Activated CD4-positive, alpha-beta T cell treated with anti-CD3 and anti-CD28 coated beads, Interleukin-2, amount 10 ng/mL, durations not matched to agents 7 days and 5 days (primary cell): ENCODE measurements around the gene TBC1D2. TPM values are rescaled to one million over a fixed set of nuclear protein-coding genes. Genes with fewer than 3 reads are reported as not detected.

Experiments
- CTCF ChIA-PET: fragments of 350-600 bp; sonication (Branson Sonifier 250); formaldehyde crosslinking; loops from one replicate; lab custom pipeline; 2021; ENCODE audit warnings: antibody characterized with exemption; lab: Charles Lee
- POLR2A ChIA-PET: fragments of 350-600 bp; sonication (Branson Sonifier 250); formaldehyde crosslinking; loops from one replicate; lab custom pipeline; 2021; ENCODE audit warnings: antibody characterized with exemption; lab: Charles Lee
- DNase-seq: peaks from one replicate; pipeline ENCODE4 v3.0.0-alpha.2; 2020
- H3K27ac Mint-ChIP-seq: one replicate; pipeline ENCODE4 v1.8.0; 2021; ENCODE audit warnings: mild to moderate bottlenecking, moderate library complexity, mixed read lengths
- H3K27me3 Mint-ChIP-seq: one replicate; pipeline ENCODE4 v1.8.0; 2021; ENCODE audit warnings: mixed read lengths
- H3K36me3 Mint-ChIP-seq: one replicate; pipeline ENCODE4 v1.8.0; 2021; ENCODE audit warnings: low read depth, mixed read lengths
- H3K4me1 Mint-ChIP-seq: one replicate; pipeline ENCODE4 v1.8.0; 2021; ENCODE audit warnings: mixed read lengths
- H3K4me3 Mint-ChIP-seq: one replicate; pipeline ENCODE4 v1.8.0; 2021; ENCODE audit warnings: mild to moderate bottlenecking, moderate library complexity, mixed read lengths
- H3K9me3 Mint-ChIP-seq: one replicate; pipeline ENCODE4 v1.8.0; 2021; ENCODE audit warnings: mixed read lengths
- total RNA-seq, 2 experiments: library from RNA; stranded (reverse); gene quantifications; one replicate each; pipeline ENCODE4 v1.2.3, GENCODE V29; 2021

The TBC1D2 gene
- total RNA-seq, 2 experiments from 2014 or later: 8.3 to 8.7 TPM

DNA sequence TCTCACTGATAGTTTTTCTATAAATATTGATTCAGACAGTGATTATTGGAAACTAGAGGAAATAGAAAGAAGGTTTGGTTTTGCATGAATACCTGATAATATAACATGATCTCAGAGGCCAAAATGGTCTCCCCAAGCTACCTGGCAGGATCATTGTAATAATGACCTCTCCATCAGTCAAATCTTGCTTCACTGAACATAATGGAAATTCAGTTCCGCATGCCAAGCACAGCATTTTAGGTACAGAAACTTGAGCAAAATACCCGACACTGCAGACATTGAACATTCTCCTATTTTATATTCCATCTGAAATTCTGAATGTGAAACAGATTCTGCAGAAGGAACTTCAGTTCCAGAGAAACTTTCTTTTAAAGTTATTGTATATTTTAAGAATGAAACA is 9.1 kb upstream of the TBC1D2 start:
- H3K36me3 Mint-ChIP-seq: no peaks in the 10 kb centered on the region
- H3K9me3 Mint-ChIP-seq: no peaks in the 10 kb centered on the region
- DNase-seq: no peak
- no peak overlapping the region for H3K27ac Mint-ChIP-seq
- no peak overlapping the region for H3K4me3 Mint-ChIP-seq
- H3K27me3 Mint-ChIP-seq: peaks cover 4% of the 10 kb centered on the region
- ChIA-PET POLR2A (no interaction called here), CTCF (interaction anchor here (0.8 to 1.3 kb wide), 2 partner anchors 60 to 200 kb away, joined by 3 read pairs; no protein-coding TSS in a partner anchor)
- peaks cover 1% of the 10 kb centered on the region for H3K4me1 Mint-ChIP-seq

DNA sequence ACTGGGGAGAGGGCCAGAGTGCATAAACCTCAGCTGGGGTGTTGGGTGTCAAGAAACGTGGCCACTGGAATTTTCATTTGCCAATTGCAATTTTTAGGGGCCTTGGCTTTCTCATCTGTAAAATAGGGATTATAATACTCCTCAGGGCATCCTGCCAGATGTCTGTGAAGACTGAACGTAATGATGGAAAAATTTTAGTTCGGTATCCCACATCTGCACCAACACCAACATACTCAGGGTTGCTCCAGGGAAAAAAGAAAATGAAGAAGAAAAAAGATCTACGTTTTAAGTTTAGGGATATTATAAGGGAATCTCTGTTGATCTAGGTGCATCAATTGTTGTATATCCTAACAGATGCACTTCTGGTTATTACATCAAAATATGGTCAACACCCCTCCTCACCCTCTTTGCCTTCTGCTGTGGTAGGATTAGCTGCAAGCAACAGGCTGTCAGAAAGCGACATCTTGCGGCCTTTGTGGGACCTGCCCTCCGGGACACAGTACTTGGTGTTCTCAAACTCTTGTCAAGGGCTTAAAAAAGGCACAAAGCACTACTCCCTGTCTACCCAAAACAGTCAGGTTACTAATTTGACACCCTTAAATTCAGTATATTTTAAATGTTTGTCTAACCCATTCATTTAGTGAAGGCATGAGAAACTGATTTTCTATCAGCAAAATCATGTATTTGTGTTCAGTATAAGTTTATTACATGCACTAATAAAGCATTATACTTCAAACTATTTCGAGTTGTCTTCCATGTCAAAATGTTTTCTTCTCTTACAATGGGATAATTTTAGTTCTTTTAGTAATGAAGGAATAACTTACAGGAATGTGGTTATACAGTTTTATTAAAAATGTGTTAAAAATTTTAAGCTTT is 8.3 kb upstream of the TBC1D2 start:
- DNase-seq: peak; percentile 91
- no peaks in the 10 kb centered on the region for H3K9me3 Mint-ChIP-seq
- H3K27ac Mint-ChIP-seq: no peak overlapping the region
- no peak overlapping the region for H3K4me3 Mint-ChIP-seq
- ChIA-PET POLR2A (no interaction called here), CTCF (interaction anchor here (0.8 to 1.6 kb wide), 4 partner anchors 13 to 199 kb away, joined by 3 to 4 read pairs (median 3); no protein-coding TSS in a partner anchor)
- peaks cover 4% of the 10 kb centered on the region for H3K27me3 Mint-ChIP-seq
- H3K4me1 Mint-ChIP-seq: peaks cover 1% of the 10 kb centered on the region
- no peaks in the 10 kb centered on the region for H3K36me3 Mint-ChIP-seq

DNA sequence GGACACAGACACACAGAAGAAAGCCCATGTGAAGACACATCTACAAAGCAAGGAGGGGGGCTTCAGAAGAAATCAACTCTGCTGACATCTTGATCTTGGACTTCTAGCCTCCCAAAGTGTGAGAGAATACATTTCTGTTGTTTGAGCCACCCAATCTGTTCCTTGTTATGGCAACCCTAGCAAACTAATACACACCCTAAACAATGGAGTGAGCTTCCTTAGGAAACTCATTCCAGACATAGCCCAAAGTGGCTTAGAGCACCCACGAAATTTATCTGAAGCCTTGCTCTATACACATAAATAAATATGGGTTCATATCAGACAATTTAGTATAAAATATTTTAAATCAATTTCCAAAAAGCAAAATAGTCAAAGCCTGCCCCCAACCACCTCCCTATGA is 7.6 kb upstream of the TBC1D2 start:
- Mint-ChIP-seq H3K4me3 (no peak overlapping the region), H3K36me3 (no peaks in the 10 kb centered on the region)
- CTCF ChIA-PET: interaction anchor here (0.6 to 1.6 kb wide), 3 partner anchors 13 to 361 kb away, joined by 3 to 4 read pairs (median 3); no protein-coding TSS in a partner anchor

DNA sequence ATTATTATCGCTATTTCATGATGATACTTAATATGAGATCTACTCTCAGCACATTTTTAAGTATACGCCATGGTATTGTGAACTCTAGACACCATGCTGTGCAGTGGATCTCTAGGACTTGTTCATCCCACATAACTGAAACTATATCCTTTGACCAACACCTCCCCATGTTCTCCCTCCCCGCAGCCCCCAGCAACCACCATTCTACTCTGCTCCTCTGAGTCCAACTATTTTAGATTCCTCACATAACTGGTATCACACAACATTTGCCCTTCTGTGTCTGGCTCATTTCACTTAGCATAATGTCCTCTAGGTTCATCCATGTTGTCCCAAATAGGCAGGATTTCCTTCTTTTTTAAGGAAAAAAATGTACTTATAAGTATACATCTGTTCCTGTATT is 6.6 kb upstream of the TBC1D2 start:
- no peaks in the 10 kb centered on the region for H3K9me3 Mint-ChIP-seq

More for the DNA sequence above, 7.6 kb upstream of the TBC1D2 start:
- H3K4me1 Mint-ChIP-seq: peaks cover 1% of the 10 kb centered on the region
- POLR2A ChIA-PET: no interaction called here
- no peaks in the 10 kb centered on the region for H3K9me3 Mint-ChIP-seq
- H3K27ac Mint-ChIP-seq: no peak overlapping the region
- no peak for DNase-seq
- peaks cover 4% of the 10 kb centered on the region for H3K27me3 Mint-ChIP-seq

DNA sequence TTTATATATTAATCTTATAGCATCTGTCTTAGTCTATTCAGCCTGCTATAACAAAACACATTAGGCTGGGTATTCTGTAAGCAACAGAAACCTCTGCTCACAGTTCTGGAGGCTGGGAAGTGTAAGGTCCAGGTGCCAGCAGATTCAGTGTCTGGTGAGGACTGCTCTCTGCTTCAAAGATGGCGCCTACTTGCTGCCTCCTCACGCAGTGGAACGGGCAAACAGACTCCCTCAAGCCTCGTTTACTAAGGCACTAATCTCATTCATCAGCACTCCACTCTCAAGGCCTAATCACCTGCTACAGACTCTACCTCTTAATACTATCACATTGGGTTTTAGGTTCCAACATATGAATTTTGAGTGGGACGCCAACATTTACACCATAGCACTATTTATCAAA is 5.2 kb upstream of the TBC1D2 start:
- POLR2A ChIA-PET: no interaction called here
- H3K9me3 Mint-ChIP-seq: no peaks in the 10 kb centered on the region
- no peak overlapping the region for H3K27ac Mint-ChIP-seq
- H3K4me1 Mint-ChIP-seq: peaks cover 9% of the 10 kb centered on the region
- DNase-seq: no peak
- no peak overlapping the region for H3K4me3 Mint-ChIP-seq
- H3K36me3 Mint-ChIP-seq: no peaks in the 10 kb centered on the region
- peaks cover 4% of the 10 kb centered on the region for H3K27me3 Mint-ChIP-seq
- CTCF ChIA-PET: no interaction called here

More for the DNA sequence above, 6.6 kb upstream of the TBC1D2 start:
- Mint-ChIP-seq H3K36me3 (no peaks in the 10 kb centered on the region), H3K4me3 (no peak overlapping the region), H3K27ac (no peak overlapping the region), H3K4me1 (peaks cover 4% of the 10 kb centered on the region), H3K27me3 (peaks cover 4% of the 10 kb centered on the region)
- no peak for DNase-seq
- CTCF ChIA-PET: no interaction called here
- POLR2A ChIA-PET: no interaction called here

DNA sequence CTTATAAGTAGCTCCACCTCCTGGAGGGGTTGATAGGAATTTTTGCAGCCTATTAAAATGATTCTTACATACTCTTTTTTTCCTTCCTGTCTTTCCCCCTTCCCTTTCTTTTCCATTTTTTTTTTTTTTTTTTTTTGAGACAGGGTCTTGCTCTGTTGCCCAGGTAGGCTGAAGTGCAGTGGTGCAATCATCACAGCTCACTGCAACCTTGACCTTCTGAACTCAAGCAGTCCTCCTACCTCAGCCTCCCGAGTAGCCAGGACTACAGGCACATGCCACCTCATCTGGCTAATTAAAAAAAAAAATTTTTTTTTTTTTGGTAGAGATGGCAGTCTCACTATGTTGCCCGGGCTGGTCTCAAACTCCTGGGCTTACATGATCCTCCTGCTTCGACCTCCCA is 4.3 kb upstream of the TBC1D2 start:
- Mint-ChIP-seq H3K27ac (no peak overlapping the region), H3K27me3 (no peaks in the 10 kb centered on the region), H3K36me3 (no peaks in the 10 kb centered on the region), H3K4me1 (peaks cover 12% of the 10 kb centered on the region), H3K4me3 (no peak overlapping the region), H3K9me3 (no peaks in the 10 kb centered on the region)
- DNase-seq: no peak
- POLR2A ChIA-PET: no interaction called here
- CTCF ChIA-PET: interaction anchor here (0.7 to 1.5 kb wide), 4 partner anchors 35 to 364 kb away, joined by 3 to 5 read pairs (median 3); no protein-coding TSS in a partner anchor

DNA sequence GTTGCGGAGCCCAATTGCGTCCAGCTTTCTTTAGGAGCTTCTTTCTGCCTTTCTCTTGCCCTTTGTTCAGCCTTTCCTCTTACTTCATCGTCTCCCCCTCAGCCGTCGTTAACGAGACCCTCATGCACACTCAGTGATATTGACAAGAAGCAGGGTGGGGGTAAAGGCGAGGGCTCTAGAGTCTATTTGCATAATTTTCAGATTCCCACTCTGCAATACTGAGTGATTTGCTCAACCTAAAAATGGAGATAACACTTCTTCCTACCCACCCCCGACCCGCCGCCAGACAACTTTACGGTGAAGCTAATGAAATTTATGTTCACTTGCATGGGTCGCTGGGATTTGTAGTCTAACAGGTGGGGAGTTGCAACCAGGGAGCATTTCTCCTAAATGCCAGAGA is 1.3 kb upstream of the TBC1D2 start:
- ChIA-PET CTCF (interaction anchor here (0.6 to 4.1 kb wide), 14 partner anchors 15 to 642 kb away, joined by 3 to 18 read pairs (median 4); partner anchors contain the start of genes ANP32B, TRIM14 and TRMO), POLR2A (interaction anchor here (0.6 to 0.7 kb wide), 6 partner anchors 155 to 336 kb away, joined by 3 to 8 read pairs (median 4); partner anchors contain the start of gene TRMO)
- H3K4me1 Mint-ChIP-seq: peaks cover 35% of the 10 kb centered on the region
- H3K4me3 Mint-ChIP-seq: peak overlapping the region; percentile 90
- no peaks in the 10 kb centered on the region for H3K27me3 Mint-ChIP-seq
- H3K36me3 Mint-ChIP-seq: no peaks in the 10 kb centered on the region
- peak; percentile 57 for DNase-seq
- peak overlapping the region; percentile 98 for H3K27ac Mint-ChIP-seq
- H3K9me3 Mint-ChIP-seq: no peaks in the 10 kb centered on the region

DNA sequence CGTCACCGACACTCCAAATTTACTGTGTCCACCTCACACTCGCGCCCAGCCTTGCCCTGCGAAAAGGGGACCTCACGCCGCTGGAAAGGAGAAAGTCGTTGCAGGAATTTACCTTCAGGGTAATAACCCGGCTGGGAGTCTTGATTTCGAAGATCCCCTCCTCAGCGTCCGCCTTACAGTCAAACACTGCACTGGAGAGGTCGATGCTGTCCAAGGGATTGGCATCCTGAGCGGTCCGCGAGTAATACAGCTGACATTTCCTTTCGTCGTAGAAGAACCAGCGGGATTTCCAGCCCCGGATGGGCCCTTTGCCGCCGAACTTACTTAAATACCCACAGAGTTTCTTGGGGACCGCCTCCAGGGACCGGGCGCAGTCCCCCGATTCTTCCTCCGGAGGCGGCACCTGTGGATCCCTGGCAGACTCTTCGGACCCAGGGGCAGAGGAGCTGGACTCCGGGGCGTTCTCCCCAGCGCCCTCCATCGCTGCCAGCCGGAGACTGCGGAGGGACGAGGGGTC is 330 bp downstream of the TBC1D2 start:
- peaks cover 4% of the 10 kb centered on the region for H3K36me3 Mint-ChIP-seq
- peak overlapping the region; percentile 90 for H3K4me3 Mint-ChIP-seq

DNA sequence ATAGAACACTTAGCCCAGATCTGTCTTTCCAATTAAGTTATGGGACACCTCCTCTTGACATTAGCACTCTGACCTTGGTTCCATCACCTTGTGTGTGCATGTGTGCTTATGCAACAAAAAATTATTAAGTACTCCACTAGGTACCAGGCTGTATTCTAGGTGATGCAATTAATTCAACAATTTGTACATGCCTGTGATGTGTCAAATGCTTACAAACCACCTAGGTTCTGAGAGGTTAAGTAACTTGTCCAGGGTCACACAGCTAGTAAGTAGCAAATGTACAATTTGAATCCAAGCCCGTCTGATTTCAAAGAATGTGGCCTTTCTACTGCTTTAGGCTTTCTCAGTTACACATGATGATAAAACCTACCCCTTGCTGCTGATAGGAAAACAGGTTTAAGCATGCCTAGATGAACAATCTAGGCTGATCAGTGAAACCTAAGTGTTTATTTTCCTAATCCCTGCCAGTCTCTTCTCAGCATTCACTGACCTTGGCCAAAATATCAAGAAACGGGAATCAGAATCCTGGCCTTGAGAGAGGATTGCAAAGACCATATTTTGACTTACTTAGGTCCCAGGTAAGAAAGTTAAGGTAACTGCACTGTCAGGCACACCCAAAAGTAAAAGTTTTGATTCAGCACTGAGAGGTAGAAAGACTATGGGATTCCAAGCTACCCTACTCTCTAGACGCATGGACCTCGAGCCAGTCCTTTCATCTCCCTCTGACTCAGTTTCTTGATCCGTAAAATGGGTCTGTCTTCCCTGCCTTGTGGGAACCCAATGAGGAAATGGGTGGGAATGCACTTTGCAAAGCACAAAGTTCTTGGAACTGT is 1.0 kb downstream of the TBC1D2 start:
- Mint-ChIP-seq H3K4me1 (peaks cover 39% of the 10 kb centered on the region), H3K27me3 (no peaks in the 10 kb centered on the region), H3K36me3 (peaks cover 9% of the 10 kb centered on the region), H3K4me3 (peak overlapping the region; percentile 90), H3K27ac (peak overlapping the region; percentile 98), H3K9me3 (no peaks in the 10 kb centered on the region)
- DNase-seq: no peak
- ChIA-PET CTCF (interaction anchor here (1.2 to 4.1 kb wide), 7 partner anchors 13 to 331 kb away, joined by 4 to 18 read pairs (median 5); partner anchors contain the start of genes ANP32B, TRIM14 and TRMO), POLR2A (interaction anchor here (0.5 to 0.6 kb wide), 2 partner anchors 172 to 186 kb away, joined by 3 to 5 read pairs; no protein-coding TSS in a partner anchor)

More for the DNA sequence above, 330 bp downstream of the TBC1D2 start:
- no peaks in the 10 kb centered on the region for H3K9me3 Mint-ChIP-seq
- POLR2A ChIA-PET: interaction anchor here (0.5 to 0.9 kb wide), 4 partner anchors 20 to 186 kb away, joined by 3 to 5 read pairs (median 4); no protein-coding TSS in a partner anchor
- no peaks in the 10 kb centered on the region for H3K27me3 Mint-ChIP-seq
- CTCF ChIA-PET: interaction anchor here (0.7 to 4.1 kb wide), 13 partner anchors 14 to 783 kb away, joined by 3 to 18 read pairs (median 5); partner anchors contain the start of genes ANP32B, CORO2A, TRIM14 and TRMO
- DNase-seq: no peak
- H3K4me1 Mint-ChIP-seq: peaks cover 35% of the 10 kb centered on the region
- H3K27ac Mint-ChIP-seq: peak overlapping the region; percentile 98

DNA sequence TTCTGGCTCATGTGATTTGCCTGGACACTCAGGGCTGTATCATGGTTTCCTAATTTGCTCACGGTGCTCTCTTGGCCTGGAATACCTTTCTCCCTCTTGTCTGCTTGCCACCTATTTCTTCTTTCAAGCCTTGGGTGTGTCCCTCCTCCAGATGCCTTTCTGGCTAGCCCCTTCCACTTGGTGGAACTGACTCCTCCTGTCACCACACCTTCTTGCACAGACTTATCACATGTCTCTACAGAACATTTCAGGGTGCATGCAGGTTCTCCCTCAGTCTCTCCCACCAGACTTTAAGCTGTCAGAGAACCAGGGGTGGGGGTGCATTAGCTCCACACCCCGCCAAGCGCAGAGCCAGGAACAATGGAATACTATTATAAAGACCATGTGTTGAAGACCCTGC is 1.9 kb downstream of the TBC1D2 start:
- ChIA-PET POLR2A (no interaction called here), CTCF (interaction anchor here (1.0 to 4.1 kb wide), 3 partner anchors 32 to 135 kb away, joined by 3 to 18 read pairs (median 3); partner anchors contain the start of gene TRIM14)
- no peak overlapping the region for H3K4me3 Mint-ChIP-seq
- no peaks in the 10 kb centered on the region for H3K27me3 Mint-ChIP-seq
- no peak for DNase-seq
- H3K4me1 Mint-ChIP-seq: peaks cover 48% of the 10 kb centered on the region
- no peak overlapping the region for H3K27ac Mint-ChIP-seq
- H3K36me3 Mint-ChIP-seq: peaks cover 11% of the 10 kb centered on the region
- H3K9me3 Mint-ChIP-seq: no peaks in the 10 kb centered on the region

DNA sequence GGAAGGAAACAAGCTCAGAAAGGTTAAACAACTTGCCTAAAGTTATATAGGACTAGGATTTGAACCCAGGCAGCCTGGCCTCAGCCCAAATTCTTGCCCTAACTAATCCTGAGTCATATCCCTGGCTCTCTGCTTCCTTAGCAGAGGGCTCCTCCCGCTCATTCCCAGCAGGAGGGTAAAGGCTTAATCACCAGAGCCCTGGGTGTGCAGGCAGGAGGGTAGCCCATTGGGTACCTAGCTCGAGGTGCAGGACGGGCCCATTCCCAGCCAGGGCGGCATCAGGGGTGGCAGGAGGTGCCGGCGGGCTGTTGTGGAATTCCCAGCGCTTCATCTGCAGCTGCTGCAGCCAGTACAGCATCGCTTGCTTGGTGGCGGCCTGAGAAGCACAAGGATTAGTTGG is 3.9 kb downstream of the TBC1D2 start:
- peaks cover 52% of the 10 kb centered on the region for H3K4me1 Mint-ChIP-seq
- CTCF ChIA-PET: interaction anchor here (0.6 kb wide), 1 partner anchor 523 kb away, joined by 3 read pairs; no protein-coding TSS in a partner anchor

DNA sequence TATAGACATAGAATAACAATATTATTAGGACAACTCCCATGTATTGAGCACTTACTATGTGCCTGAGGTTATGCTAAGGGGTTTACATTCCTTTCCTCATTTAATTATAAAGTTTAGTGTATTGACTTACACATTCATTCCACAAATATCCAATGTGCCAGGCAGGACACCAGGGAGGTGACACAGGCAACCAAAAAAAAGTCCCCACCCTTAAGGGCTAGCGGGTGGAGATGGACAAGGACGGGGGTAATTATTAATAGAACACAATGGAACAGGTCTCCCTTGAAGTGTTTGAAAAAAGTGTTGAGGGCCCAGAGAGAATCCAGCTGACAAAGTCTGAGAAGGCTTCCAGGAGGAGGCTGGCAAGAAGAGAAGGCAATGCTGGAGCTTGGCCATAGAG is 5.7 kb downstream of the TBC1D2 start:
- POLR2A ChIA-PET: no interaction called here
- Mint-ChIP-seq H3K27me3 (no peaks in the 10 kb centered on the region), H3K4me1 (peaks cover 50% of the 10 kb centered on the region), H3K4me3 (no peak overlapping the region), H3K9me3 (no peaks in the 10 kb centered on the region), H3K36me3 (peaks cover 12% of the 10 kb centered on the region), H3K27ac (no peak overlapping the region)
- no peak for DNase-seq
- CTCF ChIA-PET: interaction anchor here (1.6 kb wide), 1 partner anchor 15 kb away, joined by 4 read pairs; no protein-coding TSS in a partner anchor

More for the DNA sequence above, 3.9 kb downstream of the TBC1D2 start:
- no peak overlapping the region for H3K27ac Mint-ChIP-seq
- POLR2A ChIA-PET: interaction anchor here (0.6 kb wide), 1 partner anchor 614 kb away, joined by 3 read pairs; no protein-coding TSS in a partner anchor
- no peaks in the 10 kb centered on the region for H3K27me3 Mint-ChIP-seq
- H3K36me3 Mint-ChIP-seq: peaks cover 12% of the 10 kb centered on the region
- H3K4me3 Mint-ChIP-seq: no peak overlapping the region
- no peaks in the 10 kb centered on the region for H3K9me3 Mint-ChIP-seq
- DNase-seq: no peak
